K562 (cell line): Measurements from ENCODE around the gene TPSAB1.
"Not testable (repeated sequence)": the region's sequence is repeated elsewhere in the genome, so short reads cannot be mapped to it uniquely, and the experiment has no call there.

Experiments
- CCNT2 ChIP-seq: IDR thresholded peaks from 2 replicates; pipeline ENCODE4 v1.6.1; 2011; ENCODE audit warnings: borderline replicate concordance, low read depth, mild to moderate bottlenecking, moderate library complexity, mixed read lengths, low read length; ENCODE audit not compliant: insufficient read length; ENCODE audit errors: extremely low read depth
- SP1 ChIP-seq: sonication (generic); formaldehyde crosslinking; IDR thresholded peaks from 2 replicates; pipeline ENCODE4 v1.8.1; 2022; ENCODE audit warnings: mild to moderate bottlenecking, missing genetic modification reagents
- SP2 ChIP-seq: IDR thresholded peaks from 2 replicates; pipeline ENCODE4 v1.6.1; 2011; ENCODE audit warnings: mild to moderate bottlenecking, low read depth, low read length, moderate library complexity; ENCODE audit not compliant: poor library complexity, severe bottlenecking; ENCODE audit errors: extremely low read depth
- ZEB2 ChIP-seq: fragments of 450-650 bp; IDR thresholded peaks from 2 replicates; pipeline ENCODE4 v1.6.1; 2016
- ZNF785 ChIP-seq: fragments of 250-450 bp; sonication (Bioruptor Pico); IDR thresholded peaks from 2 replicates; pipeline ENCODE4 v1.4.0; 2020; ENCODE audit warnings: mild to moderate bottlenecking
- TF ChIP-seq, protein P1 (sequence below): fragments of 450-650 bp; IDR thresholded peaks from 2 replicates; pipeline ENCODE4 v1.6.1; 2018; ENCODE audit not compliant: partially characterized antibody
- TF ChIP-seq, protein P2 (sequence below): sonication (generic); formaldehyde crosslinking; IDR thresholded peaks from 2 replicates; pipeline ENCODE4 v1.8.1; 2023; ENCODE audit warnings: mild to moderate bottlenecking, missing genetic modification reagents

DNA sequence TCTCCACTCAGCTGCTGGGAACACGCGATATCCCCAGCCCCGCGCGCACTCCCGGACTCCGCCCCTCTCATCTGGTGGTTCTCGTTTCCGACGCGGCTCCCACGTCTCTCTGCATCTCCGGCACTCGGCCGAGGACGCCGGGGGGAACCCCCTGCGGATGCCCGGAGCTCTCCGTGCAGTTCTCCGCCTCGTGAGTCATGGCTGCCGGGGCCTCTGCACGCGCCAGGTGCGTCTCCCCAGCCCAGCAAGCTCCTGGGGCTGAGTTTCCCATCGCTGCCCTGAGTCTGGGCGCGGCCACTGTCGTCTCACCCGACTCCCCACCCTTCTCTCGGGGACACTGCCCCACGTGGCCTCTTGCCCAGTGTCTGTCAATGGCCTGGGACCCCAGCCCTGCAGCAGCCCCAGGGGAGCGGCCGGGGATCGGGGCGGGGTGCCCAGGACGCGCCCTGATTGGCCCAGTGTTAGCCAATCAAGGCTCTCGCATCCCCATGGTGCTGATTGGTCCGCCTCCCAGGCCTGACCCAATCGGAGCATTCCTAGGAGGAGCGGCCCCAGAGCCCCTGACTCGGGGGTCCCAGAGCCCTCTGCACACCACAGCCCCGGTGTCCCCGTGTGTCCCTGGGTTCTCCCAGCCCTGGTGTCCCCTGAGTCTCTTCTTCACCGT is 13.3 kb downstream of the TPSAB1 start:
- not testable (repeated sequence) for TF ChIP-seq CCNT2; SP2; ZNF785 (CRISPR knock-in tag); SP1 (CRISPR knock-in tag); ZEB2
- TF ChIP-seq, protein P1, sequence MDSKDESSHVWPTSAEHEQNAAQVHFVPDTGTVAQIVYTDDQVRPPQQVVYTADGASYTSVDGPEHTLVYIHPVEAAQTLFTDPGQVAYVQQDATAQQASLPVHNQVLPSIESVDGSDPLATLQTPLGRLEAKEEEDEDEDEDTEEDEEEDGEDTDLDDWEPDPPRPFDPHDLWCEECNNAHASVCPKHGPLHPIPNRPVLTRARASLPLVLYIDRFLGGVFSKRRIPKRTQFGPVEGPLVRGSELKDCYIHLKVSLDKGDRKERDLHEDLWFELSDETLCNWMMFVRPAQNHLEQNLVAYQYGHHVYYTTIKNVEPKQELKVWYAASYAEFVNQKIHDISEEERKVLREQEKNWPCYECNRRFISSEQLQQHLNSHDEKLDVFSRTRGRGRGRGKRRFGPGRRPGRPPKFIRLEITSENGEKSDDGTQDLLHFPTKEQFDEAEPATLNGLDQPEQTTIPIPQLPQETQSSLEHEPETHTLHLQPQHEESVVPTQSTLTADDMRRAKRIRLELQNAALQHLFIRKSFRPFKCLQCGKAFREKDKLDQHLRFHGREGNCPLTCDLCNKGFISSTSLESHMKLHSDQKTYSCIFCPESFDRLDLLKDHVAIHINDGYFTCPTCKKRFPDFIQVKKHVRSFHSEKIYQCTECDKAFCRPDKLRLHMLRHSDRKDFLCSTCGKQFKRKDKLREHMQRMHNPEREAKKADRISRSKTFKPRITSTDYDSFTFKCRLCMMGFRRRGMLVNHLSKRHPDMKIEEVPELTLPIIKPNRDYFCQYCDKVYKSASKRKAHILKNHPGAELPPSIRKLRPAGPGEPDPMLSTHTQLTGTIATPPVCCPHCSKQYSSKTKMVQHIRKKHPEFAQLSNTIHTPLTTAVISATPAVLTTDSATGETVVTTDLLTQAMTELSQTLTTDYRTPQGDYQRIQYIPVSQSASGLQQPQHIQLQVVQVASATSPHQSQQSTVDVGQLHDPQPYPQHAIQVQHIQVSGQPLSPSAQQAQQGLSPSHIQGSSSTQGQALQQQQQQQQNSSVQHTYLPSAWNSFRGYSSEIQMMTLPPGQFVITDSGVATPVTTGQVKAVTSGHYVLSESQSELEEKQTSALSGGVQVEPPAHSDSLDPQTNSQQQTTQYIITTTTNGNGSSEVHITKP, result not testable (repeated sequence)
- TF ChIP-seq, protein P2, sequence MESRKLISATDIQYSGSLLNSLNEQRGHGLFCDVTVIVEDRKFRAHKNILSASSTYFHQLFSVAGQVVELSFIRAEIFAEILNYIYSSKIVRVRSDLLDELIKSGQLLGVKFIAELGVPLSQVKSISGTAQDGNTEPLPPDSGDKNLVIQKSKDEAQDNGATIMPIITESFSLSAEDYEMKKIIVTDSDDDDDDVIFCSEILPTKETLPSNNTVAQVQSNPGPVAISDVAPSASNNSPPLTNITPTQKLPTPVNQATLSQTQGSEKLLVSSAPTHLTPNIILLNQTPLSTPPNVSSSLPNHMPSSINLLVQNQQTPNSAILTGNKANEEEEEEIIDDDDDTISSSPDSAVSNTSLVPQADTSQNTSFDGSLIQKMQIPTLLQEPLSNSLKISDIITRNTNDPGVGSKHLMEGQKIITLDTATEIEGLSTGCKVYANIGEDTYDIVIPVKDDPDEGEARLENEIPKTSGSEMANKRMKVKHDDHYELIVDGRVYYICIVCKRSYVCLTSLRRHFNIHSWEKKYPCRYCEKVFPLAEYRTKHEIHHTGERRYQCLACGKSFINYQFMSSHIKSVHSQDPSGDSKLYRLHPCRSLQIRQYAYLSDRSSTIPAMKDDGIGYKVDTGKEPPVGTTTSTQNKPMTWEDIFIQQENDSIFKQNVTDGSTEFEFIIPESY (CRISPR knock-in tag), result not testable (repeated sequence)
